Right lobe of liver (tissue), 4 donors: Measurements from ENCODE around the gene LRRC7.

Experiments used
- CTCF ChIP-seq, 4 donors: fragments of 200-600 bp in 3 of 4; fragments of 450-650 bp in 1 of 4; IDR thresholded peaks; one replicate each; pipeline versions ENCODE4 v1.5.1 to v1.8.0; 2016 to 2022; ENCODE audit warnings: antibody characterized with exemption in 4 of 4, mild to moderate bottlenecking in 2 of 4
- POLR2A ChIP-seq: fragments of 450-650 bp; IDR thresholded peaks from one replicate; pipeline ENCODE4 v1.6.1; 2017; ENCODE audit warnings: antibody characterized with exemption, mild to moderate bottlenecking
- donor health status: DM: no; HTN: no; CAD: no.
- donor health status: DM: no; HTN: no; CAD: no.
- donor health status: DM: no; HTN: yes; CAD: no.

GRCh38 chr1:69750638-69751037, 182.9 kb downstream of the LRRC7 start:
- TF ChIP-seq CTCF (IDR thresholded peaks at IDR 0.05) (no peak), POLR2A (no peak)
